ENCODE results near the gene NFIC.

DNA sequence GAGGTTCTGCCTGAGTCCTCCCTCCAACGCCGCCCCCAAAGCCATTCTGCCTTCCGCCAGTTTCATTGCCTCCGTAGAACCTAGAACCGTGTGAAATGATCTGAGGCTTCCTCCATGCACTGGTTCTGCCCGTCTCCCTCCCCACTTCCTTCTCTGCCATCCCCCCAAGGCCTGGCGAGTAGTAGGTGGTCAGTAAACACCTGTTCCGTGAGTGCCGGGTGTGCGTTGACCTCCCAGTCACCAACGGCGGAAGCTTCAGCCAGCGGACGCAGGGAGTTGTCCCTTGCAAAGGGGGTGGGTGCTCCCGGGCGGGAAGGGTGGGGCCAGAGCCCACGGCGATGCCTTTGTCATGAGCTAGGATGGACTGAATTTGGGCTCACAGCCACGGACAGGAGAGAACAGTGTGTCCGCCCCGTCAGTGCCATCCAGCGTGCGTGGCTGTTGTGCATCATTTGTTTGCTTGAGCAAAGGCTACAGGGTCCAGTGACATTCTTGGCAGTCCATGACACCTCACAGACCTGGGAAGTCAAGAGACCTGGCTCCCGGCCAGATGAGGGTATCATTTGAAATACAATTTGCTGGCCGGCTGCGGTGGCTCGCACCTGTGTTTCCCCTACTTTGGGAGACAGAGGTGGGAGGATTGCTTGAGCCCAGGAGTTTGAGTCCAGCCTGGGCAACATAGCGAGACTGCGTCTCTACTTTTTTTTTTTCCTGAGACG is 43.1 kb downstream of the NFIC start:
- TF ChIP-seq, protein P1, sequence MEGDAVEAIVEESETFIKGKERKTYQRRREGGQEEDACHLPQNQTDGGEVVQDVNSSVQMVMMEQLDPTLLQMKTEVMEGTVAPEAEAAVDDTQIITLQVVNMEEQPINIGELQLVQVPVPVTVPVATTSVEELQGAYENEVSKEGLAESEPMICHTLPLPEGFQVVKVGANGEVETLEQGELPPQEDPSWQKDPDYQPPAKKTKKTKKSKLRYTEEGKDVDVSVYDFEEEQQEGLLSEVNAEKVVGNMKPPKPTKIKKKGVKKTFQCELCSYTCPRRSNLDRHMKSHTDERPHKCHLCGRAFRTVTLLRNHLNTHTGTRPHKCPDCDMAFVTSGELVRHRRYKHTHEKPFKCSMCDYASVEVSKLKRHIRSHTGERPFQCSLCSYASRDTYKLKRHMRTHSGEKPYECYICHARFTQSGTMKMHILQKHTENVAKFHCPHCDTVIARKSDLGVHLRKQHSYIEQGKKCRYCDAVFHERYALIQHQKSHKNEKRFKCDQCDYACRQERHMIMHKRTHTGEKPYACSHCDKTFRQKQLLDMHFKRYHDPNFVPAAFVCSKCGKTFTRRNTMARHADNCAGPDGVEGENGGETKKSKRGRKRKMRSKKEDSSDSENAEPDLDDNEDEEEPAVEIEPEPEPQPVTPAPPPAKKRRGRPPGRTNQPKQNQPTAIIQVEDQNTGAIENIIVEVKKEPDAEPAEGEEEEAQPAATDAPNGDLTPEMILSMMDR (IDR thresholded peaks at IDR 0.05; ENCODE audit: poor library complexity, severe bottlenecking), result no peak
- TF ChIP-seq EP300 (conservative IDR thresholded peaks at IDR 0.05; ENCODE audit: poor library complexity, severe bottlenecking) (no peak), SMC3 (conservative IDR thresholded peaks at IDR 0.05; ENCODE audit: poor library complexity) (no peak), MXI1 (conservative IDR thresholded peaks at IDR 0.05; ENCODE audit: poor library complexity, severe bottlenecking) (no peak), POLR2AphosphoS5 (IDR thresholded peaks at IDR 0.05) (no peak)
- TF ChIP-seq, protein P2, sequence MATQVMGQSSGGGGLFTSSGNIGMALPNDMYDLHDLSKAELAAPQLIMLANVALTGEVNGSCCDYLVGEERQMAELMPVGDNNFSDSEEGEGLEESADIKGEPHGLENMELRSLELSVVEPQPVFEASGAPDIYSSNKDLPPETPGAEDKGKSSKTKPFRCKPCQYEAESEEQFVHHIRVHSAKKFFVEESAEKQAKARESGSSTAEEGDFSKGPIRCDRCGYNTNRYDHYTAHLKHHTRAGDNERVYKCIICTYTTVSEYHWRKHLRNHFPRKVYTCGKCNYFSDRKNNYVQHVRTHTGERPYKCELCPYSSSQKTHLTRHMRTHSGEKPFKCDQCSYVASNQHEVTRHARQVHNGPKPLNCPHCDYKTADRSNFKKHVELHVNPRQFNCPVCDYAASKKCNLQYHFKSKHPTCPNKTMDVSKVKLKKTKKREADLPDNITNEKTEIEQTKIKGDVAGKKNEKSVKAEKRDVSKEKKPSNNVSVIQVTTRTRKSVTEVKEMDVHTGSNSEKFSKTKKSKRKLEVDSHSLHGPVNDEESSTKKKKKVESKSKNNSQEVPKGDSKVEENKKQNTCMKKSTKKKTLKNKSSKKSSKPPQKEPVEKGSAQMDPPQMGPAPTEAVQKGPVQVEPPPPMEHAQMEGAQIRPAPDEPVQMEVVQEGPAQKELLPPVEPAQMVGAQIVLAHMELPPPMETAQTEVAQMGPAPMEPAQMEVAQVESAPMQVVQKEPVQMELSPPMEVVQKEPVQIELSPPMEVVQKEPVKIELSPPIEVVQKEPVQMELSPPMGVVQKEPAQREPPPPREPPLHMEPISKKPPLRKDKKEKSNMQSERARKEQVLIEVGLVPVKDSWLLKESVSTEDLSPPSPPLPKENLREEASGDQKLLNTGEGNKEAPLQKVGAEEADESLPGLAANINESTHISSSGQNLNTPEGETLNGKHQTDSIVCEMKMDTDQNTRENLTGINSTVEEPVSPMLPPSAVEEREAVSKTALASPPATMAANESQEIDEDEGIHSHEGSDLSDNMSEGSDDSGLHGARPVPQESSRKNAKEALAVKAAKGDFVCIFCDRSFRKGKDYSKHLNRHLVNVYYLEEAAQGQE (IDR thresholded peaks at IDR 0.05; ENCODE audit: borderline replicate concordance), result no peak
